ENCODE measurements around the gene ZDHHC5.

DNA sequence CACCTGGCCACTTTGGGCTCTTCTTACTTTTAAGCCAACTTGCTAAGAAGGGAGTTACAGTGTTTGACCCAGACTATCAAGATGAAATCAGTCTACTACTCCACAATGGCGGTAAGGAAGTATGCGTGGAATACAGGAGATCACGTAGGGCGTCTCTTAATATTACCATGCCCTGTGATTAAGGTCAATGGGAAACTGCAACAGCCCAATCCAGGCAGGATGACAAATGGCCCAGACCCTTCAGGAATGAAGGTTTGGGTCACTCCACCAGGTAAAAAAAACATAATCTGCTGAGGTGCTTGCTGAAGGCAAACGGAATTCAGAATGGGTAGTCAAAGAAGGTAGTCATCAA, 17.2 kb upstream of the ZDHHC5 start:
- TF ChIP-seq, protein P1, sequence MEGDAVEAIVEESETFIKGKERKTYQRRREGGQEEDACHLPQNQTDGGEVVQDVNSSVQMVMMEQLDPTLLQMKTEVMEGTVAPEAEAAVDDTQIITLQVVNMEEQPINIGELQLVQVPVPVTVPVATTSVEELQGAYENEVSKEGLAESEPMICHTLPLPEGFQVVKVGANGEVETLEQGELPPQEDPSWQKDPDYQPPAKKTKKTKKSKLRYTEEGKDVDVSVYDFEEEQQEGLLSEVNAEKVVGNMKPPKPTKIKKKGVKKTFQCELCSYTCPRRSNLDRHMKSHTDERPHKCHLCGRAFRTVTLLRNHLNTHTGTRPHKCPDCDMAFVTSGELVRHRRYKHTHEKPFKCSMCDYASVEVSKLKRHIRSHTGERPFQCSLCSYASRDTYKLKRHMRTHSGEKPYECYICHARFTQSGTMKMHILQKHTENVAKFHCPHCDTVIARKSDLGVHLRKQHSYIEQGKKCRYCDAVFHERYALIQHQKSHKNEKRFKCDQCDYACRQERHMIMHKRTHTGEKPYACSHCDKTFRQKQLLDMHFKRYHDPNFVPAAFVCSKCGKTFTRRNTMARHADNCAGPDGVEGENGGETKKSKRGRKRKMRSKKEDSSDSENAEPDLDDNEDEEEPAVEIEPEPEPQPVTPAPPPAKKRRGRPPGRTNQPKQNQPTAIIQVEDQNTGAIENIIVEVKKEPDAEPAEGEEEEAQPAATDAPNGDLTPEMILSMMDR (IDR thresholded peaks at IDR 0.05), result no peak
- TF ChIP-seq POLR2AphosphoS5 (IDR thresholded peaks at IDR 0.05), result no peak
- no peak for TF ChIP-seq EP300 (IDR thresholded peaks at IDR 0.05)
- no peak for TF ChIP-seq POLR2A (IDR thresholded peaks at IDR 0.05; ENCODE audit: low read depth)

All from esophagus muscularis mucosa (tissue), 4 donors.